ENCODE results near the gene ABCF2. TPM values are rescaled to one million over a fixed set of nuclear protein-coding genes. Genes with fewer than 3 reads are reported as not detected.

ABCF2 gene
- total and polyA plus RNA-seq, 2 of the 13 experiments (the other 11 are each of a cell fraction or from before 2014, with no cell fraction given), result 16.3 to 42.5 TPM

GRCh38 chr7:151251689-151252560 is 24.9 kb upstream of the ABCF2 start (continued):
- TF ChIP-seq SP2 (CRISPR knock-in tag; IDR thresholded peaks at IDR 0.05) (no peak), ZNF775 (CRISPR knock-in tag; IDR thresholded peaks at IDR 0.05; ENCODE audit: borderline replicate concordance) (no peak), SMAD9 (CRISPR knock-in tag; IDR thresholded peaks at IDR 0.05) (no peak), RBAK (CRISPR knock-in tag; IDR thresholded peaks at IDR 0.05) (no peak), ZNF768 (CRISPR knock-in tag; IDR thresholded peaks at IDR 0.05) (no peak), ZNF142 (CRISPR knock-in tag; IDR thresholded peaks at IDR 0.05) (no peak), PRMT3 (CRISPR knock-in tag; IDR thresholded peaks at IDR 0.05; ENCODE audit: borderline replicate concordance, low read depth) (no peak), ATF6 (CRISPR knock-in tag; conservative IDR thresholded peaks at IDR 0.05) (no peak), HOXA9 (CRISPR knock-in tag; IDR thresholded peaks at IDR 0.05; ENCODE audit: borderline replicate concordance) (no peak), HDAC6 (IDR thresholded peaks at IDR 0.05; ENCODE audit: low read depth, low read length) (no peak), POLR2AphosphoS2 (IDR thresholded peaks at IDR 0.05; ENCODE audit: low read depth, low read length) (no peak), ZNF414 (CRISPR knock-in tag; IDR thresholded peaks at IDR 0.05) (no peak), ZBTB7B (CRISPR knock-in tag; IDR thresholded peaks at IDR 0.05) (no peak), ZNF781 (CRISPR knock-in tag; IDR thresholded peaks at IDR 0.05; ENCODE audit: borderline replicate concordance, not compliant biosample characterization) (no peak), TCF7L2 (IDR thresholded peaks at IDR 0.05; ENCODE audit: low read depth, low read length) (no peak), JARID2 (CRISPR knock-in tag; IDR thresholded peaks at IDR 0.05; ENCODE audit: insufficient replicate concordance) (no peak), ZNF24 (IDR thresholded peaks at IDR 0.05) (no peak), ZNF20 (CRISPR knock-in tag; IDR thresholded peaks at IDR 0.05) (no peak), ZNF784 (CRISPR knock-in tag; IDR thresholded peaks at IDR 0.05; ENCODE audit: borderline replicate concordance) (no peak), PTBP1 (IDR thresholded peaks at IDR 0.05; ENCODE audit: low read depth, low read length, poor library complexity, severe bottlenecking) (peak; percentile 1)
